GM18858 (cell line): ENCODE measurements around the gene ITIH4.

Experiments
- ATAC-seq: cut with Tn5 transposase; IDR thresholded peaks from one replicate; pipeline ENCODE4 v1.9.1; 2021; ENCODE audit not compliant: unreplicated experiment

ITIH4 gene

DNA sequence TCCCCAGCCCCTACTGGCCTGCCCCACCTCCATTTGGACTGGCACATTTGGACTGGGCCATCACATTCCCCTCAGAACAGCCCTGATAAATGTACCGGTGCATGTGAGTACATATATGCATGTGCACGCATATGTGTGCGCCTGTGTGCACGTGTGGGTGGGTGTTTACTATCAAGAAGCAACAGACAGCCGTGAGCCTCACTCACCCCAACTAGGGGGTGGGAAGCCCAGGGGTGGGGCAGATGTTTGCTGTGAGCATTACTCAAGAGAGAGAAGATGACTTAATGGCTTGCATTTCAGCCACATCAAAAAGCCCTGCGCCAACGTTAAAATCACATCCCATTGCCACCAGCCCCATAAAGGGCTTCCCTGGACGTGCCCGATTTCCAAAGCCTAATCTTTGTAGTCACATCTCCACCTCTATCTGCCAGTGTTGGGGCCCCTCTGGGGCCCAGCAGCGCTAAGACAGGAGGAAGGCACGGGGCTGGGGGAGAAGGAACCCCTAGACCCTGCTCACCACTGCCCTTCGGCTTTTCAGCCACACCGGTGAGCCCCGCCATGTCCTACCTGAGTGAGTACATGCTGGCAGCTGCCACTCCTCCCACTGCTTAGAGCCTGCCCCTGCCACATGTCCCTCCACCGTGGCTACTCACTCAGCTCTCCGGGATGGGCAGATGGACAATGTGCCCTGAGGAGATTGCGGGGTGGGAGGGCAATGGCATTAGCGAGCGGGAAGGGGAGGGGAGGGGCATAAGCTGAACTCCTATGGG, 25.0 kb downstream of the ITIH4 start:
- no peak for ATAC-seq

DNA sequence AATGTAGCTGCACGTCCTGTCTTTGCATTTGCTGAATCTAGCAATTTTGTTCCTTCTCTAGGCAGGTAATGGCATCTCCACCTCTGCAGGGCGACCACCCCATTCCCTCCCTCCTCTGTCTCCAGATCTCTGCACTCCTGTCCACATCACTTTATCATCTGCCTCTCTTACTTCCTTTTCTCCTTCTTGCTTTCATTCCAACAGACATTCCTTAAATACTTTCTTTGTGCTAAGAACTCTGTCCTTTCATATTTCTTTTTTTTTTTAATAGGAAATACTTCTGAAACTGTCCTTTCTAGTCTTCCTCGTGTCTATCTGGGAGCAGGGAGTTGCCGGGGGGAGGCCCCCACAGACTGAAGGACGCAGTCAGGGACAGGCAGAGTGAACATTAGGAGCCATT, 28.6 kb downstream of the ITIH4 start:
- no peak for ATAC-seq

DNA sequence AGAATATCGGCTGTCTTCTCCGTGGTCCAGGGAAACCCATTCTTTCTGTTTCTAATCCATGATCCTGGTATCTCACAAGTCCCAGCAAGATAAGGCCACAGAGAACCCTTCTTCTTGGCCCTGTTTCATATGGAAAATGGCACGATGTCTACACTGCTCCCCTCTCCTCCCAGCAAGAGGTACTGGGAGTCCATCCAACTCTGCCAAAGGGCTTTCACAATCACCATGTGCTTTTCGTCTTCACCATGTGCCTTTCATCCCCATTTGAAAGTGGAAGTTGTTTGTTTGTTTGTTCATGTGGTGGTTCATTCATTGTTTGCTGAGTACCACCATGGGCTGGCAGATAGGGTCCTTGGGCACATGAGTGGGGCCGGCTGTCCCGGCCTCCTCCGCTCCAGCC, 30.4 kb downstream of the ITIH4 start:
- ATAC-seq = no peak

DNA sequence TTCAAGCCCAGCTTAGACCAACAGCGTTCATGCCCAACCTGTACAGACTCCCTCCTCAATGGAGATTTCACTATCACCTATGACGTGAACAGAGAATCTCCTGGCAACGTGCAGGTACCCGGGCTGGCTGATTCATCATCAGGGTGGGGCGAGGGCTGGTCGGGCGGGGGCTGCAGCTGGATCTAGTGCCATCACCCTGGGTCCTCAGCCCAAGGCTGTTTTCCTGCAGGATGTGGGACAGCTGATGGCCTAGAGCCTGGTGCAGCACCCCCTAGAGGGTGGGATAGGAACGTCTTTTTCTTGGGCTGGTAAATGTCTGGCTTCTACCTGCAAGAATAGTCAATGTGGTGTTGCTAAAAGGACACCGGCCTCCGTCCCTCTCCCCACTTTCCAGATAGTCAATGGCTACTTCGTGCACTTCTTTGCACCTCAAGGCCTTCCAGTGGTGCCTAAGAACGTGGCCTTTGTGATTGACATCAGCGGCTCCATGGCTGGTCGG, 31.4 kb downstream of the ITIH4 start:
- ATAC-seq = no peak

DNA sequence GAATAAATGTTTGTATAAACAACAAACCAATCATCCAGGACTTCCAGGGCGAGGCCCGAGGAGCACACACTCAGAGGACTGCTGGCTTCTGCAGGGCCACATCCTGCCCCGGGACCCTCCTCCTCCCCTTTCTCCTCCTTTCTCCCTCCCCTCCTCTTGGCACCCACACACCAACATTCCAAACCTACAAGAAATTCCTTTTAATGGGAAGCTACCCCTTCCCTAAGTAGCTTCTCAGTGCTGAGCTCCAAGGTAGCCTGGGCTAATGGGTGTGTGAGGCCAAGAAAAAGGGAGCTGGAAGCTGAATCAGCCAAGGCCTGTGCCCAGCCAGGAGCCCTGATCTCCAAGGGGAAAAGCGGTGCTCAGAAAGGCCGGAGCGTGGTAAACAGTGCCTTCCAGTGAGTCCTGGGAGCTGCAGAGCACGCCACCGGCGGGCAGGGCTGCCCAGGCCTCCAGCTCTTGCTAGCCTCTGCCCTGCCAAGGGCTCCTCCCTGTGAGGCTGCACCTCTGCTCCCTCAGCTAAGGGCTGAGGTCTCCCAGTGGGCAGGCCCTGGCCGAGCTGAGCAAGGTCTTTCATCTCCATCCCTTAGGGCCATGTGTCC, 32.0 kb downstream of the ITIH4 start:
- ATAC-seq = no peak

DNA sequence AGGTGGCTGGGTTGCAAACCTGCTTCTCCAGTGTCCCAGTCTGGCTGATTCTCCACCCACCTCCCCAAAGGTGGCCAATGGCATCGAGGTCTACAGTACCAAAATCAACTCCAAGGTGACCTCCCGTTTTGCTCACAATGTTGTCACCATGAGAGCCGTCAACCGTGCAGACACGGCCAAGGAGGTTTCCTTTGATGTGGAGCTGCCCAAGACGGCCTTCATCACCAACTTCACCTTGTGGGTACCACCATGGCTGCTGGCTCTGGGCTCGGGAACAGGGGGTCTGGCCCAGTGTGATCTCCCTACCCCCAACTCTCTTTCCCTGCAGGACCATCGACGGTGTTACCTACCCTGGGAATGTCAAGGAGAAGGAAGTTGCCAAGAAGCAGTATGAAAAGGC, 34.1 kb downstream of the ITIH4 start:
- ATAC-seq = no peak

DNA sequence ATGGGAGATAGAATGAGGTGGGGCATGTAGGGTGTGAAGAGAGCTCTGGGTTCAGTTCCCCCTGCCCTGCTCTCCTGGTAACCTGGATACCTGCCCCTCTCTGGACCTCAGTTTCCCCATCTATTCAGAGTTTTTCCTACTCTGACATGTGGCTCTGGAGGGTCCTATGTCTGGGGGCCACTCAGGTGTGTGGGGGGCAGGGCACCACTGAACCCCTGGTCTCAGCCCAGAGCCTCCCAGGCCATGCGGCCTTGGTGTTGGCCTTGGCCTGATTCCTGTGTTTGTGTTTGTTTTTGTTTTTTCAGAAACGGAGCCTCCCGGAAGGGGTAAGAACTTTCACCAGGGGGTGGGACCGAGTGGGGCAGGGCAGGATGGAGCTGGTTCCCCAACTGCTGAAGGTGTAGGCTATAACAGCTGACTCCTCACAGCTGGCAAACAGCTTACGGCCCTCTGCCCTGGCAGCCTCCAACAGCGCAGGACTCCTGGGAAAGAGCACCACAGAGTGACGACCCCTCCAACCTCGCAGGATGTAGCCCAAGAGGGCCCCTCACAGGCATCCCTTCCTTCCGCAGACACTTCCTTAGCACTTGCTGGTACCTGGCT, 35.1 kb downstream of the ITIH4 start:
- no peak for ATAC-seq

DNA sequence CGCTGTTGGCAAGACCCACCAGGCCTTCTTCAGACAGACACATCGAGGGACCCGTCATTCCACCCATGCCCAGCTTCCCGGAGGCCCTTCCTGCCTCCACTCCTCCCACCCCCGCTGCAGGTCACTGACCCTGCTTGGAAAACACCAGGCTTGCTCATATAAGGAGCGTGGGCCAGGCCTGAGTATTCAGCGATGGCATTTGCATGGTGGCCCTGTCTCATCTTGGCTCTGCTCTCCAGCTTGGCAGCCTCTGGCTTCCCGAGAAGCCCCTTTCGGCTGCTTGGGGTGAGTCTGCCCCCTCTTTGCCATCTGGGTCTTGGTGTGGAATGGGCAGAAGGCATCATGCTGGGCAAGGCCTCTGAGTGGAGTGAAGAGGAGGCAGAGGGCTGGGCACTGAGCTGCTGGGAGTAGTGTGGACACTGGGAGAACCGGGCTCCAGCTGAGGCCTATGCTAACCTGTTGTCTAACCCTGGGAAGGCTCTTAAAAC, 35.8 kb downstream of the ITIH4 start, which contains the start of gene ITIH3:
Gene ITIH3, plus strand, starts transcription at position 185 of the 488 bp plus-strand sequence. Its CDS starts 8 bp downstream, at position 193.
- no peak for ATAC-seq

DNA sequence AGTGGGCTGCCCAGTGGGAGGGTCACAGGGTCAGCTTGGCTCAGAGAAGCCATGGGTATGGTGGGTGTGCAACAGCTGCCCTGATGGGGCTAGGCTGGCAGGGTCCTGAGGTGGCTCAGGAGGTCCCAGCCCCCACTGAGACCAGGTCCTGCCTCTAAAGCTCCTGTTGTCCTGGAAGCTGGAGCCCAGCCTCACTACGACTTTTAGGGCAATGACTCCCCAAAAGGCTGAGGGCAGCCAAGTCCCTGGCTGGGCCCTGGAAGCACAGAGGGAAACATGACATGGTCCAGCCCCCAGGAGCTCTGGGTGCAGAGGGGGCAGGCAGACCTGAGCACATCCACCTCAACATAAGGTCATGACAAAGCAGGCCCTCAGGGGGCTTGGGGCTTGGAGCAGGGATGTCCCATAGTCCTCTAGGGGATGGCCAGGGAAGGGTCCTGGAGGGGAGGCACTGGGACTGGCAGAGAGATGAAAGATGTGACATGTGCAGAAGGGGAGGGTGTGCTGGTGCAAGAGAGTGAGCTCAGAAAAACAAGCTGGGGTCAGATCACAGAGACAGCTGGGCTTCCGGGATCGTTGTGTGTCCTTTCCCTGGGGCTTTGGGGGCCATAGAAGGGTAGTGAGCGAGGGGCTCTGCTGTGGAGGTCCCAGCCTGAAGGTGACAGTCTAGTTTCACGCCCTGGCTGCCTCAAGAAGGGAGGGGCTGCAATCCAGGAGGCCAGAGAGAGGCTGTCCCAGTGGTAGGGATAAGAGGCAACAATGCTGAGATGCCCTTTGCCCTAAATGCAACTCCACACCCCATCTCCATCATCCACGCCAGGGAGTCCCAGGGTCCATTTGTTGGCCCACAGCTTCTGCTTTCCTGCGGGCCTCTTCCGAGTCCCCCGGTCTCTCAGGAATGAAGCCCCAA, 36.5 kb downstream of the ITIH4 start:
- ATAC-seq = no peak

DNA sequence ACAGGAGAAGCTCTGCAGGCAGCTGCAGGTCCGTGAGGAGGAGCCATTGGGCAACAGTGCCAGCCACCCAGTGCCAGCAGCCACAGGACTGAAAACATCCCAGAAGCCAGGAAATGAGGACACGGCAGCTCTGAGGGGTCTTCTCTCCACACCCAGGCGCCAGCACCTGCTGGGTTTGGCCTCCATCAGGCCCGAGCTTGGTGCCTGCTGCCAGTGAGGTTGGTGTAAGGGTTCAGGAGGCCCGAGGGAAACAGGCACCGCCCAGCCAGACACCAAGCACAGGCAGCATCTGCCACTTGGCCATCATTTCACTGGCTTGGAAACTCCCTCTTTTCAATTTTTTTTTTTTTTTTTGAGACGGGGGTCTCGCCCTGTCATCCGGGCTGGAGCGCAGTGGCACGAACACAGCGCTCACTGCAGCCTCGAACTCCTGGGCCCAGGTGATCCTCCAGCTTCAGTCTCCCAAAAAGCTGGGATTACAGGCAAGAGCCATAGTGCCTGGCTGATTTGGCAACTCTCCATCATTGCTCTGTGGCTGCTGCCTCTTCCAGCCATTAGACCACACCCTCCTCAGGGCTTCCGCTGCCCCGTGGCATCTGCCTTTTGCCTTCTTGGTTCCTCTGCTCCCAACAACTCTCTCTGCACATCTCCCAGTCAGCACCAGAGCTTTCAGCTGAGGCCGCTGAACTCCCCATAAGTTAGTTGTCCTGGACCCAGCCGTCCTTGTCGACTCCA, 37.3 kb downstream of the ITIH4 start:
- no peak for ATAC-seq

DNA sequence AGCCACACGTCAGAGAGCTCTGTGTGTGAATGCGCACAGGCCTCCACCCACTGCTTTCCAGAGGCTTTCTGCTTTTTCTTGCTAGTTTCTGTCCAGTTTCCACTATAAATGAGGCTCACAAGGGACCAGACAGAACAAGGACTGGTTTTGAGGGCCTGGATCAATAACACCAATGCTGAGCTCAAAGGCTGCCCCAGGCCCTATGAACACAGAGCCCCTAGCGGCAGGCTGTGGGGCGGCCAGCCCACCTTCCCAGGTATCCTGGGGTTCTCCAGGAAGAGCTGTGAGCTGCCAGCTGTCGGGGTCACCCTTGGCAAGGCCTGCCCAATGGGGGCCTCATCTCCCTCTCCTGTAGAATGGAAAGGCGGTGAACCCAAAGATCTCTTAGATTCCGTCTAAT, 38.1 kb downstream of the ITIH4 start:
- no peak for ATAC-seq

DNA sequence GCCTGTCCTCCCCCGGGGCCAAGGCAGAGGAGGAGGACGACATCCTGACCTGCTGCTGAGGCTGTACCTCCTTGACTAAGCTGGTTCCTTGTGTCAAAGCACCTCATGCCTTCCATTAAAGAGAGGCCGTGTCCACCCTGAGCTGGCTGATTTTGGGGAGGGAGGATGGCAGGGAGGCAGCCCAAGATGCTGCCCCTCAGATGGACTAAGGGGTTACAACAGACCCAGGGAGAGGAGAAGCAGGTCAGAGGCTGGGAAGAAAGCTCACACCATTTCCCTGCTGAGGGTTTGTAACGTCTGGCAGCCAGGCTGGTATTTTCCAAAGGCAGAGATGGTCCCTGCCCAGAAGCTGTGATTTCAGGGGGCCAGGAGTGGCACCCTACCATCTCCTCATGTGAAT, 38.5 kb downstream of the ITIH4 start:
- ATAC-seq = no peak

DNA sequence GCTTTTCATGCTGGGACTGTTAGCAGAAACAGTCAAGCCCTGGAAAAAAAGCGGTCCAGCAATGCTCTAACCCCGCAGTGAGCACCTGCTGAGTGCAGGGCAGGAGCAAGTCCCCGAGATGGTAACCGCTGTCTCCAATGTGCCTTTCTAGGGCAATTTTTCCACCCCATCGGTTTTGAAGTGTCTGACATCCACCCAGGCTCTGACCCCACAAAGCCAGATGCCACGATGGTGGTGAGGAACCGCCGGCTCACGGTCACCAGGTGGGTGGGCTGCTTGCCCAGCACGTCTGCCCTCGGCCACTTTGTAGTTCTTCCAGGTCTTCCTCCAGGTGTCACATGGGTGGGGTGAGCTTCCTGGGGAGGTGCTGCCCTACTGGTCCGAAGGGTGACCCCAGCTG, 39.1 kb downstream of the ITIH4 start:
- ATAC-seq = no peak

DNA sequence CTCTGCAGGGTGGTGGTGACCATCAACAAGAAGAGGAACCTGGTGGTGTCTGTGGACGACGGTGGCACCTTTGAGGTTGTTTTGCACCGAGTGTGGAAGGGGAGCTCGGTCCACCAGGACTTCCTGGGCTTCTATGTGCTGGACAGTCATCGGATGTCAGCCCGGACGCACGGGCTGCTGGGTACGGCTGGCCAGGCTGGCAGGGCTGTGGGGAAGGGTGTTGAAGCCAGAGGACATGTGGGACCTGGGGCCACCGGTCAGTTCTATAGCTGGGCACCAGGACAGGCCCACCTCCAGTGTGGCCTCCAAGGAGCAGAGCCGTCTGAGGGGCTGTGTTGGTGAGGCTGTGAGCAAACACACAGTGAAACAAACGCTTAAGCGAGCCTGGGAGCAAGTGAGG, 39.7 kb downstream of the ITIH4 start:
- ATAC-seq = no peak

DNA sequence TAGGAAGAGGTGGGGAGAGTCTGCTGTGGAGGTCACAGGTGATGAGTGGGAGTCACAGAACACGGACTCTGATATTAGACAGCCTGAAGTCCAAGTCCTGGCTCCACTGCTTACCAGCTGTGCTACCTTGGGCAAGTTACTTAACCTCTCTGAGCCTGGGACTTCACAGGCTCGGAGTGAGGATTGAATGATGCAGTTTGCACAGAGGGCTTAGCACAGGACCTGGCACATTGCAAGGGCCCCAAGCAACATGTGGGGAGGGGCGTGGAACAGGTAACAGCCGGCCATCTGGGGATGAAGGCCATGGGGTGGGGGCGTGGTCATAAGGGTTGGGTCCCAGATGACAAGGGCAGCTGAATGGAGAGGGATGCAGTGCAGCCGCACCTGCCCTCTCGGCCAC, 40.1 kb downstream of the ITIH4 start:
- no peak for ATAC-seq

DNA sequence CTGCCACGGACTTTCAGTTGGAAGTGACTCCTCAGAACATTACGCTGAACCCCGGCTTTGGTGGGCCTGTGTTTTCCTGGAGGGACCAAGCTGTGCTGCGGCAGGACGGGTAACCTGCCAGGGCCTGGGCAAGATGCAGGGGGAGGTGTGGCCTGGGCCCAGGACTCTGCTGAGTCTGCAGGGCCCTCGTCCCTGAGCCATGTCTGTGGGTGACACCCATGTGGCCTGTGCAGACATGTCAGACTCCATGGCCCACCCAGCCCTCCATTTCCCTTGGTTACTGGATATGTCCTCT, 40.8 kb downstream of the ITIH4 start:
- ATAC-seq = no peak

DNA sequence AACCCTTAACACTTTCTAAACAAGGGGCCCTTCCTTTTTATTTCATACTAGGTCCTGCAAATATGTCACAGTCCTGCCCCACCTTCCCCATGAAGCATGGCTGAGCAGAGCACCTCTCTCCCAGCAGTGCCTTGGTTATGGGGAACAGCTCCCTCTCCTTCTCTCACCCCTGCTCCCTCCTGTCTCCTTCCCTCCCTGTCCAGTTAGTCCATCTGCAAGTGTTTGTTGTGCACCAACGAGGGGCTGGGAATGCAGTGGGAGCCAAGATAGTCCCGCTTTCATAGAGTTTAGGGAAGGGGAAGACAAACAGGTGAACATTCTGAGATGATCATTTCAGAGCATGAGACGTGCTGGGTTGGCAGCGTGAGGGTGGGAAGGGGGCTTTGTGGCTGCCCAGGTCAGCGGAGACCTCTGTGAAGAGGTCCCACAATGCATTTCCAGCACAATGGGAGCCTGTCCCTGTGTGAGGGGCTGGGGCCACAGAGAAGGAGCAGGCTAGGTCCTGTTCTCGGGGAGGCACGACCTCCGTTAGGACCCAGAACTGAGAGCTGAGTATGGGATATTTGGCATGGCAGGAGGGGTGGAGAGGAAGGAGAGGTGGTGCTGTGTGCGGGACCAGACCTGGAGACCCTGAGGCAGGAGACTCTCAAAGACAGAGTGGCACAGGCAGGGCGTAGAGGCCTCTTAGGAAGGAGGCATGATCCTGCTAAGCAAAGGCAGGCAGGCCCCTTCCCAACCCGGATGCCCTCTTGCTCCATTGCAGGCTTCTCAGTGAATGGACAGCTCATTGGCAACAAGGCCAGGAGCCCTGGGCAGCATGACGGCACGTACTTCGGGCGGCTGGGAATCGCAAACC, 41.4 kb downstream of the ITIH4 start:
- no peak for ATAC-seq

DNA sequence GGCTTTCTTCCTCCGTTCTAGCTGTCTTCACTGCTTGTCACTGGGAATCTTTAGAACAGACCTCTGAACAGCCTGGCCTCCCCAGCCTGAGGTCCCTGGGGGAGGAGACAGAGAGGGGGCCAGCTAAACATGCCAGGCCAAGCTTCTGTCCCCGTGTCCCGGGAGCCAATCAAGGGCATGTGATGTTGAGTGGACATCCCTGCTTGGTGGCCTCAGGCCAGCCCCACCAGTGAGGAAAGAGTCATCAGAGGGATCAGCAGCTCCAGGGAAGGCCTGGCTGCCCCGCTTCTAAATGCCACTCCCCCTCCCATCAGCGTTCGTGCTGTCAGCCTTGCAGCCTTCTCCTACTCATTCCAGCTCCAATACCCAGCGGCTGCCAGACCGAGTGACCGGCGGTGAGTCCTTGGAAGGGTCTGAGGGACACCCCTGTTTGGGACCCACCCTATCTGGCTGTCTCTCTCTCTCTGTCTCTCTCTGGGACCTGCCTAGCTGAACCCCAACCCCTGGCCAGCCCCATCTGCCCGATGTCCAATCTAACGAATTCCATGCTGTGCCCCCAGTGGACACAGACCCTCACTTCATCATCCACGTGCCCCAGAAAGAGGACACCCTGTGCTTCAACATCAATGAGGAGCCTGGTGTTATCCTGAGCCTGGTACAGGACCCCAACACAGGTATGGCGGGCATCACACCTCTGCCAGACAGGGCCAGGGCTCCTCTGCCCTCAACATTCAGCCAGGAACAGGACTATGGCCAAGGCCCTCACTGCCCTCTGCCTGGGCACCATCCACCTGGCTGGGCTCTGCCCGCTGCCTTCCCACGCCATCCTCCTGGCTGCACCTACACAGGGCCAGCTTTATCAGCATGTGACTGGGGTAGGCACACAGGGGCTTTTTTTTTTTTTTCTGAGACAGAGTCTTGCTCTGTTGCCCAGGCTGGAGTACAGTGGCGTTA, 42.5 kb downstream of the ITIH4 start:
- ATAC-seq = no peak
